ENCODE results near the gene STK32C. TPM values are rescaled to one million over a fixed set of nuclear protein-coding genes. Genes with fewer than 3 reads are reported as not detected.

The STK32C gene
- polyA plus RNA-seq, 2 of the 4 experiments (the other 2 are of a cell fraction): 29.9 to 43.6 TPM

GRCh38 chr10:132184816-132185593, 122.7 kb downstream of the STK32C start:
- POLR2A ChIA-PET: no interaction called here
- H3K27ac ChIP-seq: no peak overlapping the region
- FAIRE-seq (no peak), DNase-seq (ENCODE audit: low read depth in 1 of 2, low spot score in 1 of 2) (no peak), ATAC-seq (no peak)
- peaks cover 24% of the 10 kb centered on the region for H3K4me1 ChIP-seq
- CTCF ChIA-PET: interaction anchor here (1.0 to 1.2 kb wide), 2 partner anchors 9 to 38 kb away, joined by 3 read pairs; no protein-coding TSS in a partner anchor
- H3K4me2 ChIP-seq: no peak overlapping the region
- TF ChIP-seq RCOR1 (IDR thresholded peaks at IDR 0.05; ENCODE audit: low read depth, low read length): no peak
- TF ChIP-seq EHF (CRISPR knock-in tag; IDR thresholded peaks at IDR 0.05): no peak
- no peak for TF ChIP-seq CHD4 (IDR thresholded peaks at IDR 0.05; ENCODE audit: borderline replicate concordance)
- TF ChIP-seq USF2 (IDR thresholded peaks at IDR 0.05): no peak
- no peak for TF ChIP-seq NPAS2 (CRISPR knock-in tag; IDR thresholded peaks at IDR 0.05; ENCODE audit: borderline replicate concordance)
- TF ChIP-seq BCL3 (IDR thresholded peaks at IDR 0.05): no peak
- no peak for TF ChIP-seq SMC3 (IDR thresholded peaks at IDR 0.05)
- no peak for TF ChIP-seq MAFK (IDR thresholded peaks at IDR 0.05; ENCODE audit: partially characterized antibody)
- TF ChIP-seq FOSL2 (IDR thresholded peaks at IDR 0.05): no peak
- TF ChIP-seq FOSL2 (CRISPR knock-in tag; IDR thresholded peaks at IDR 0.05): no peak
- TF ChIP-seq NFE2L2 (conservative IDR thresholded peaks at IDR 0.05; ENCODE audit: low read length): no peak
- no peak for TF ChIP-seq CBX2 (IDR thresholded peaks at IDR 0.05; ENCODE audit: borderline replicate concordance, low read depth)
- TF ChIP-seq CEBPB (IDR thresholded peaks at IDR 0.05): no peak
- TF ChIP-seq ZC3H11A (IDR thresholded peaks at IDR 0.05): no peak
- no peak overlapping the region for H3K4me3 ChIP-seq
- no peaks in the 10 kb centered on the region for H3K9me3 ChIP-seq
- 88% methylated on average over 33 of the region's 35 CpGs for whole genome bisulfite sequencing (ENCODE audit: missing lambda C conversion rate)

- Histone ChIP-seq H3K27ac (no peak overlapping the region), H3K4me2 (peak overlapping the region; percentile 39; the same call in 2 of the 3 replicates), H3K4me3 (no peak overlapping the region), H3K4me1 (peaks cover 37% of the 10 kb centered on the region), H3K9me3 (no peaks in the 10 kb centered on the region)
- ChIA-PET POLR2A (no interaction called here), CTCF (interaction anchor here (2.3 kb wide), 1 partner anchor 41 kb away, joined by 6 read pairs; no protein-coding TSS in a partner anchor)
- DNase-seq (ENCODE audit: low read depth in 1 of 2, low spot score in 1 of 2) (no peak), ATAC-seq (no peak), FAIRE-seq (no peak)
- WGBS (ENCODE audit: missing lambda C conversion rate): 54% methylated on average over 8 of the region's 8 CpGs
- TF ChIP-seq MYC (IDR thresholded peaks at IDR 0.05; ENCODE audit: borderline replicate concordance, low read length): no peak
- TF ChIP-seq HOXB13 (CRISPR knock-in tag; IDR thresholded peaks at IDR 0.05; ENCODE audit: low read depth): no peak
- TF ChIP-seq CEBPB (IDR thresholded peaks at IDR 0.05): 0 out of 4 replicates have a peak, but pooled peaks of 1 of the 2 experiments have one; percentile 46
These were observed 124.7 kb downstream of the STK32C start for GRCh38 chr10:132183046-132183445.

GRCh38 chr10:132182591-132182990, 125.2 kb downstream of the STK32C start:
- no peak for TF ChIP-seq EHF (CRISPR knock-in tag; IDR thresholded peaks at IDR 0.05)
- no peak for TF ChIP-seq CTCF (IDR thresholded peaks at IDR 0.05)
- TF ChIP-seq SMC3 (IDR thresholded peaks at IDR 0.05): no peak
- TF ChIP-seq CEBPB (IDR thresholded peaks at IDR 0.05): no peak
- TF ChIP-seq MAFK (IDR thresholded peaks at IDR 0.05; ENCODE audit: partially characterized antibody): no peak
- no peak for TF ChIP-seq CHD2 (IDR thresholded peaks at IDR 0.05; ENCODE audit: low read length, partially characterized antibody)
- no peak for TF ChIP-seq MAZ (IDR thresholded peaks at IDR 0.05; ENCODE audit: borderline replicate concordance, low read depth, low read length)
- no peak for TF ChIP-seq RNF2 (IDR thresholded peaks at IDR 0.05; ENCODE audit: borderline replicate concordance, low read depth)
- no peak for TF ChIP-seq USF2 (IDR thresholded peaks at IDR 0.05)
- H3K27ac ChIP-seq: no peak overlapping the region
- WGBS (ENCODE audit: missing lambda C conversion rate): 87% methylated on average over 7 of the region's 7 CpGs
- ATAC-seq (no peak), DNase-seq (ENCODE audit: low read depth in 1 of 2, low spot score in 1 of 2) (no peak), FAIRE-seq (no peak)
- H3K9me3 ChIP-seq: no peaks in the 10 kb centered on the region
- ChIA-PET CTCF (interaction anchor here (2.3 kb wide), 1 partner anchor 40 kb away, joined by 6 read pairs; no protein-coding TSS in a partner anchor), POLR2A (no interaction called here)
- H3K4me2 ChIP-seq: peak overlapping the region; percentile 39; the same call in 2 of the 3 replicates
- H3K4me3 ChIP-seq: no peak overlapping the region
- H3K4me1 ChIP-seq: peaks cover 33% of the 10 kb centered on the region

All from A549 (cell line).